ENCODE data around the gene CSNK2A3.

CSNK2A3 gene

DNA sequence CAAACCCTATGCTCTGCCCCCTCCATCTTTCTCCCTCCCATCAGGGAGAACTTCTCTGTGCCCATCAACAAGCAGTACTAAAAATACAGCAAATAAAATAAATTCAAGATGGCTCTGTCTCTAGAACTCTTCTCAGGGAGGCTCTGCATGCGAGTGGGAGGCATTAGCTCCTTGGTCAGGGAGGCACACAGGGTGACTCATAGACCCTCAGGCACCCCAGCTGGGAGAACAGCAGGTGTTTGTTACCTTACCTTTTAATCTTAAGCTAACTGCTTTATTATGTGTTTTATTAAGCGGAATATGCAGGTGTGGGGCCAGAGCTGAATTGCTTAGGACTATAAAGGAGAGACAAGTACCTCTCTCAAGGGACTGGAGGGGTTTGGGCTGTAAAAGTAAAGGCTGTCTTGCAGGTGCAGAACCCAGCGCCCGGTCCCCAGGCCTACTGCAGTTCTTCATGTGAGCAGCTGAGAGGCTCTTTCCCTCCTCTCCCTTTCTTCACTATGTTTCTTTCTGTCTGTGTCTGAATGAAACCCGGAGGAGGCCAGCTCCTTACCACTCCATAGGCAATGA, 20.8 kb downstream of the CSNK2A3 start:
- no peak overlapping the region for H3K4me3 ChIP-seq (replicated peaks; ENCODE audit: low read depth, low read length)
- TF ChIP-seq, protein P1, sequence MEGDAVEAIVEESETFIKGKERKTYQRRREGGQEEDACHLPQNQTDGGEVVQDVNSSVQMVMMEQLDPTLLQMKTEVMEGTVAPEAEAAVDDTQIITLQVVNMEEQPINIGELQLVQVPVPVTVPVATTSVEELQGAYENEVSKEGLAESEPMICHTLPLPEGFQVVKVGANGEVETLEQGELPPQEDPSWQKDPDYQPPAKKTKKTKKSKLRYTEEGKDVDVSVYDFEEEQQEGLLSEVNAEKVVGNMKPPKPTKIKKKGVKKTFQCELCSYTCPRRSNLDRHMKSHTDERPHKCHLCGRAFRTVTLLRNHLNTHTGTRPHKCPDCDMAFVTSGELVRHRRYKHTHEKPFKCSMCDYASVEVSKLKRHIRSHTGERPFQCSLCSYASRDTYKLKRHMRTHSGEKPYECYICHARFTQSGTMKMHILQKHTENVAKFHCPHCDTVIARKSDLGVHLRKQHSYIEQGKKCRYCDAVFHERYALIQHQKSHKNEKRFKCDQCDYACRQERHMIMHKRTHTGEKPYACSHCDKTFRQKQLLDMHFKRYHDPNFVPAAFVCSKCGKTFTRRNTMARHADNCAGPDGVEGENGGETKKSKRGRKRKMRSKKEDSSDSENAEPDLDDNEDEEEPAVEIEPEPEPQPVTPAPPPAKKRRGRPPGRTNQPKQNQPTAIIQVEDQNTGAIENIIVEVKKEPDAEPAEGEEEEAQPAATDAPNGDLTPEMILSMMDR (IDR thresholded peaks at IDR 0.05; ENCODE audit: low read length, missing control alignments) = no peak
- DNase-seq (ENCODE audit: low read depth) = no peak

DNA sequence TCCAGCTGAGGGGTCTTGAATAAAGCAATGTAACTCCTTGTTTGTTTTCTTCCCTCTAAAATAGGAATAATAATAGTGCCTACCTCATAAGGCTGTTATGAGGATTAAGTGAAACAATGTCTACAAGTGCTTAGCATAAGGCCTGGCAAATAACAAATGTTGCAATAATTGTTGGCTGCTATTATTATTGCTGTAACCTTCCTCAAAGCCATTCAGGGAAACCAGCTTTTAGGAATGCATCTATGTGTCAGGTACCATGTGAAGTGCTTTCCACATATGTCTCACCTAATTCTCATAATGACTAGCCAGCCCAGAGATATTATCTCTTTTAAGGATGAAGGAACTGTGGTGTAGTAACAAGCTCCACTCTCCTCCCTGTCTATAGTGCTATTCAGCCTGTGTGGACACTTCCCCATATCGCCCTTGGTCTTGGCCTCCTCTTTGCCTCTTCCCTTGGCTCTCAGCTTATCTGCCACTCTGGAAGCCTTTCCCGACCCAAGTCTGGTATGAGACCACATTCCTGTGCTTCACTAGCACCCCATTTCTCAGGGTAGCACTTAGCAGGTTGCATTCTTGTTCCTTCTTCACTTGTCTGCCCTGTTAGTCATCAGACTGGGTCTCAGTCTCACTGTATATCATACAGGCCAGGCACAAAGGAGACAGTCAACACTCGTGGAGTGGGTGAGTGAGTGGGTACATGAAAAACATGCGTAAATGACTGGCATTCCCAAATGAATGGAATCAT, 23.8 kb downstream of the CSNK2A3 start:
- TF ChIP-seq, protein P1 (IDR thresholded peaks at IDR 0.05; ENCODE audit: low read length, missing control alignments) = no peak
- H3K4me3 ChIP-seq (replicated peaks; ENCODE audit: low read depth, low read length) = no peak overlapping the region
- DNase-seq (ENCODE audit: low read depth) = no peak

DNA sequence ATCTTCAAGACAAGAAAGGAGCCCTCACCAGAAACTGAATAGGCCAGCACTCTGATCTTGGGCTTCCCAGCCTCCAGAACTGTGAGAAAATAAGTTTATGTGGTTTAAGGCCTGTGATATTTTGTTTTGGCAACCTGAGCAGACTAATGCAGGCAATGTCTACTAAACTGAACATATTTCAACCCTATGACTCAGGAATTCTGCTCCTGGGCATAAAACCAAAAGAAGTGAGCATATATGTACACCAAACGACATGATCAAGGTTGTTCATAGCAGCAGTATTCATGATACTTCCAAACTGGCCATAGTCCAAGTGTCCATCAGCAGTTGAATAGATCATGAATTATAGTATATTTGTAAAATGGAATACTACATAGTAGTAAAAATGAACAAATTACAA, 29.0 kb downstream of the CSNK2A3 start:
- TF ChIP-seq, protein P1 (IDR thresholded peaks at IDR 0.05; ENCODE audit: low read length, missing control alignments) = no peak

DNA sequence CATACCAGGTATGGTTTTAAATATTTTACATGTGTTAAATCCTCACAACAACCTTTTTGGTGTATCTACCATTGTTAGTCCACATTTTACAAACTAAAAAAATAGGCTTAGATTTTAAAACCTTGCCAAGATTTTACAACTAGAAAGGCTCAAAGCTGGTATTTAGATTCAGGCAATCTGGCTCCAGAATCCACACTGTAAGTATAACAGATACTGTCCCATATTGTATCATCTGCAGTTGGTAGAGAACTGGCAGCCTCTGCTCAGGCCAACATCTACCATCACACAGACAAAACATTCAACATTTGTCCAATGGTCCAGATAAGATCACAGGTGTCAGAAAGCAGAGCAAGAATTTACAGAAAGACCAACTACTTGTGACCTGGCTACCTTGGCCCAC, 30.9 kb downstream of the CSNK2A3 start:
- TF ChIP-seq, protein P1 (IDR thresholded peaks at IDR 0.05; ENCODE audit: low read length, missing control alignments) = no peak
- no peak for DNase-seq (ENCODE audit: low read depth)
- H3K4me3 ChIP-seq (replicated peaks; ENCODE audit: low read depth, low read length) = no peak overlapping the region

More for the DNA sequence above, 29.0 kb downstream of the CSNK2A3 start:
- no peak overlapping the region for H3K4me3 ChIP-seq (replicated peaks; ENCODE audit: low read depth, low read length)
- no peak for DNase-seq (ENCODE audit: low read depth)

DNA sequence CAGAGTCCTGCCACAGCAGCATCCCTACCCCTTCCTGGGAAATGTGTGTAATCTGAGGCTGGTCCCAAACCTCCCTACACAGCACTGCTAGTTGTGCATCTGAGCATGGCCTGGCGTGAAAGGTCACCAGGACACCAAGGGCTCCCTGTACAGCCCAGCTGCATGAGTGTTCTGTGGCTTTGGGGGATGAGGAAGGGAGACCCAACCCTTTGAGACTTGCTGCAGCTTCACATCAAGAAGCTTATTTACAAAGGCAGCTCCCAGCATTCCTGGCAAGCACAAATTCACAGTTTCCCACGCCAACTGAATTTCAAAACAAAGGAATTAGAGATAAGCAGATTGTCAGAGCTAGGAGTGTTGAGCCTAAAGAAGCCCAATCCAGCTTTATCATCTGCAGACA, 32.2 kb downstream of the CSNK2A3 start:
- H3K4me3 ChIP-seq (replicated peaks; ENCODE audit: low read depth, low read length) = no peak overlapping the region
- TF ChIP-seq, protein P1 (IDR thresholded peaks at IDR 0.05; ENCODE audit: low read length, missing control alignments) = no peak
- DNase-seq (ENCODE audit: low read depth) = no peak

DNA sequence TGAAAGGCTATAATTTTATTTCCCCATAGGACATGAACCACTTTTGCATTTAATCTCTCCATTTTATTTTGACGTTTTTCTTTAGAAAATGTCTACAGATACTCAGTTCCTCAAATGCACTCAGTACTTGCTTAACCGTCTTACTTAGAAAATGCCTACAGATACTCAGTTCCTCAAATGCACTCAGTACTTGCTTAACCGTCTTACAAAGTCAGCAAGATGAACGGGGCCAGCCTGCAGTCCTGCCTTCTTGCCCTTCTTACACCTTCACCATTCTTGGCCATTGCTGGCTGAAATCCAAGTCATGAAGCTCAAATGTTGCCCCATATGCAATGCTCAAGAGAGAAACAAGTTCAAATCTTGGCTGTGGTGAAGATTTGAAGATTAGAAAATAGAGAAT, 34.1 kb downstream of the CSNK2A3 start:
- TF ChIP-seq, protein P1 (IDR thresholded peaks at IDR 0.05; ENCODE audit: low read length, missing control alignments) = no peak
- no peak for DNase-seq (ENCODE audit: low read depth)
- no peak overlapping the region for H3K4me3 ChIP-seq (replicated peaks; ENCODE audit: low read depth, low read length)

DNA sequence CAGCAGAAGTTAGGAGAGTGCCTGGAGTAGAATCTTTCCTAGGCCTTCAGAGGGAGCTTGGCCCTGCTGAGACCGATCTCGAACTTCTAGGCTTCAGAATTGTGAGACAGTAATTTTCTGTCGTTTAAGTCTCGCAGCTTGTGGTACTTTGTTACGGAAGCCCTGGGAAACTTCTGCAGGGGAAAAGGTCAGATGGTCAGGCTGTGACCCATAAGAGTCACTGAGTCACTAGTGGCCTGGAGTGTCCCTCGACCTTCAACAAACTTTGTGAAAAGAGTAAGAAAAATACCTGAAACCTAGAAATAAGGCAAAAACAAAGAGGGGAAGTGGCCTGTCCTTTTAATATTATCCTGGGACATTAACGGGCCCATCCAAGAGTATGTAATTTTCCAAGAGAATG, 34.6 kb downstream of the CSNK2A3 start:
- TF ChIP-seq, protein P1 (IDR thresholded peaks at IDR 0.05; ENCODE audit: low read length, missing control alignments) = no peak
- no peak for DNase-seq (ENCODE audit: low read depth)
- no peak overlapping the region for H3K4me3 ChIP-seq (replicated peaks; ENCODE audit: low read depth, low read length)
